AG04450 (cell line): ENCODE measurements around the gene S1PR5. TPM values are rescaled to one million over a fixed set of nuclear protein-coding genes. Genes with fewer than 3 reads are reported as not detected.
A peak's percentile ranks its signal among the peaks of the same experiment; 100 is the strongest.
"Not testable (repeated sequence)": the region's sequence is repeated elsewhere in the genome, so short reads cannot be mapped to it uniquely, and the experiment has no call there.

Source experiments
- CTCF ChIA-PET: fragments of 300-600, 350-600 bp; formaldehyde crosslinking; extraction: SDS; loops from one replicate; lab custom pipeline; 2022; ENCODE audit warnings: antibody characterized with exemption, inconsistent platforms; lab: Charles Lee
- POLR2A ChIA-PET: fragments of 350-600 bp; formaldehyde crosslinking; extraction: SDS; loops from one replicate; lab custom pipeline; 2021; ENCODE audit warnings: antibody characterized with exemption, inconsistent platforms; lab: Yijun Ruan, JAX
- DNase-seq: peaks from one replicate; pipeline ENCODE4 v3.0.0-alpha.2; 2011; ENCODE audit warnings: low read depth, low spot score
- H3K27ac ChIP-seq: one replicate; pipeline ENCODE4 v1.5.1; 2012; ENCODE audit warnings: low read depth, low read length, control low read depth
- H3K27me3 ChIP-seq: one replicate; pipeline ENCODE4 v1.6.0; 2012; ENCODE audit warnings: low read length; ENCODE audit not compliant: control insufficient read depth, insufficient read depth
- H3K4me3 ChIP-seq: 2 replicates; pipeline ENCODE4 v1.5.1; 2011; ENCODE audit warnings: mild to moderate bottlenecking, low read depth, low read length, control low read depth
- H3K9me3 ChIP-seq: 2 replicates; pipeline ENCODE4 v1.5.1; 2012; ENCODE audit warnings: low read length; ENCODE audit not compliant: control insufficient read depth, insufficient read depth
- CTCF ChIP-seq: IDR thresholded peaks from 2 replicates; pipeline ENCODE4 v1.5.1; 2011; ENCODE audit warnings: low read depth, low read length, control low read depth, inconsistent platforms
- polyA plus RNA-seq: library from polyadenylated mRNA; depleted of rRNA; stranded (reverse); fragments of >200 nt; gene quantifications from 2 replicates; pipeline ENCODE4 v1.2.3, GENCODE V29; 2011

S1PR5 gene
- polyA plus RNA-seq, 1 experiment: 0.10 TPM

- no peak for TF ChIP-seq CTCF
- ChIA-PET CTCF (interaction anchor here (0.7 to 0.9 kb wide), 2 partner anchors 35 to 331 kb away, joined by 3 read pairs; no protein-coding TSS in a partner anchor), POLR2A (no interaction called here)
- Histone ChIP-seq H3K27me3 (peaks cover 8% of the 10 kb centered on the region), H3K4me3 (no peak overlapping the region), H3K9me3 (no peaks in the 10 kb centered on the region; the same call in 1 of the 2 replicates), H3K27ac (peak overlapping the region; percentile 68)
- peak; percentile 45 for DNase-seq
Observed at GRCh38 chr19:10533646-10534386, 16.6 kb upstream of the S1PR5 start.

DNA sequence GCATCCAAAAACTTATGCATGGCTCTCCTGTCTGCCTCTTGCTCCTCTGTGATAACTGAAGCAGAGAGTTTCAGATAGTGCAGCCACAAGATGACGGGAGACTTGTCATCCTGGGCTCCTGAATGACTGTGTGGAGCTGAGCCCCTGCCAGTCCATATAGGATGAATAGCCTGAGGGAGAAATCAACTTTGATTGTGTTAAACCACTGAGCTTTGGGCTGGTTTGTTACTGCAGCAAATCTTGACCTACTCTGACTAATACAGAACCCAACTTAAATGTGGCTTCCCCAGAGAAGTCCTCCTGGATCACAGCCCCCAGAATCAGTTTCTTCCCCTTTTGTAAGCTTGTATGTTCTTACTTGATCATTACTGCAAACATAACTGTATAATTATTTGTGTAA lies 15.2 kb upstream of the S1PR5 start:
- no peak for TF ChIP-seq CTCF
- POLR2A ChIA-PET: no interaction called here
- Histone ChIP-seq H3K4me3 (no peak overlapping the region), H3K27me3 (peaks cover 8% of the 10 kb centered on the region), H3K27ac (no peak overlapping the region), H3K9me3 (no peaks in the 10 kb centered on the region; the same call in 1 of the 2 replicates)
- CTCF ChIA-PET: interaction anchor here (0.7 to 1.1 kb wide), 2 partner anchors 24 to 27 kb away, joined by 3 read pairs; no protein-coding TSS in a partner anchor
- DNase-seq: no peak

DNA sequence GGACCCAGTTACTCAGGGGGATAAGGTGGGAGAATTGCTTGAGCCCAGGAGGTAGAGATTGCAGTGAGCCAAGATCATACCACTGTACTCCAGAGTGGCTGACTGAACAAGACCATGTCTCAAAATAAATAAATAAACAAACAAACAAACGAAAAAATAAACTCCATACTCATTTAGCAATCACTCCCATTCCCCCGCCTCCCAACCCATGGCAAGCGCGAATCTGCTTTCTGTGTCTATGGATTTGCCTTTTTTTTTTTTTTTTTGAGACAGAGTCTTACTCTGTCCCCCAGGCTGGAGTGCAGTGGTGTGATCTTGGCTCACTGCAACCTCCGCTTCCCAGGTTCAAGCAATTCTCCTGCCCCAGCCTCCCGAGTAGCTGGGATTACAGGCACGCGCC lies 9.6 kb upstream of the S1PR5 start:
- POLR2A ChIA-PET, H3K27me3 ChIP-seq, DNase-seq, H3K4me3 ChIP-seq, H3K27ac ChIP-seq, H3K9me3 ChIP-seq: not testable (repeated sequence)
- CTCF ChIA-PET: interaction anchor here (0.6 kb wide), 1 partner anchor 69 kb away, joined by 5 read pairs; no protein-coding TSS in a partner anchor

GRCh38 chr19:10525636-10526035 lies 8.4 kb upstream of the S1PR5 start:
- ChIA-PET CTCF (interaction anchor here (0.6 to 1.3 kb wide), 3 partner anchors 17 to 121 kb away, joined by 3 to 4 read pairs (median 3); no protein-coding TSS in a partner anchor), POLR2A (no interaction called here)
- Histone ChIP-seq H3K27me3 (peaks cover 2% of the 10 kb centered on the region), H3K9me3 (no peaks in the 10 kb centered on the region), H3K27ac (no peak overlapping the region), H3K4me3 (no peak overlapping the region)
- TF ChIP-seq CTCF: no peak
- DNase-seq: no peak

GRCh38 chr19:10523135-10523636 lies 5.9 kb upstream of the S1PR5 start:
- no peak for DNase-seq
- ChIA-PET CTCF (interaction anchor here (0.8 kb wide), 1 partner anchor 13 kb away, joined by 3 read pairs; no protein-coding TSS in a partner anchor), POLR2A (interaction anchor here (0.6 kb wide), 1 partner anchor 136 kb away, joined by 6 read pairs; no protein-coding TSS in a partner anchor)
- no peak for TF ChIP-seq CTCF
- H3K27ac ChIP-seq: no peak overlapping the region
- peaks cover 21% of the 10 kb centered on the region for H3K27me3 ChIP-seq
- no peak overlapping the region for H3K4me3 ChIP-seq
- H3K9me3 ChIP-seq: no peaks in the 10 kb centered on the region; the same call in 1 of the 2 replicates
